COR-L47 (cell line): ENCODE results near the gene ATP11C.
"Not testable (repeated sequence)": the region's sequence is repeated elsewhere in the genome, so short reads cannot be mapped to it uniquely, and the experiment has no call there.

Experiments
- DNase-seq: peaks from one replicate; lab custom pipeline; 2025; lab: John Stamatoyannopoulos, UW

The ATP11C gene

GRCh38 chrX:139932901-139933796, at the start of gene ATP11C:
ATP11C (minus strand) TSS chrX:139933053; CDS start chrX:139932042, 1,011 bp downstream.
- no peak for DNase-seq

- no peak for DNase-seq
These were observed 41.6 kb upstream of the ATP11C start for GRCh38 chrX:139974471-139974870.

GRCh38 chrX:139972629-139973624, 40.1 kb upstream of the ATP11C start:
- DNase-seq = no peak

GRCh38 chrX:139972113-139972512, 39.3 kb upstream of the ATP11C start:
- no peak for DNase-seq

GRCh38 chrX:139971394-139971749, 38.5 kb upstream of the ATP11C start:
- no peak for DNase-seq

- no peak for DNase-seq
These were observed 36.4 kb upstream of the ATP11C start for GRCh38 chrX:139969286-139969685.

GRCh38 chrX:139967750-139968149, 34.9 kb upstream of the ATP11C start:
- no peak for DNase-seq

- DNase-seq = no peak
These were observed 34.4 kb upstream of the ATP11C start for GRCh38 chrX:139967300-139967699.

GRCh38 chrX:139966159-139966558, 33.3 kb upstream of the ATP11C start:
- not testable (repeated sequence) for DNase-seq

GRCh38 chrX:139965421-139965820, 32.6 kb upstream of the ATP11C start, which contains the start of gene CXorf66:
CXorf66 (minus strand) TSS chrX:139965521; CDS start chrX:139965496, 25 bp downstream.
- DNase-seq = no peak

GRCh38 chrX:139961091-139961490, 28.2 kb upstream of the ATP11C start:
- DNase-seq = not testable (repeated sequence)

GRCh38 chrX:139949703-139950102, 16.9 kb upstream of the ATP11C start:
- DNase-seq = no peak

GRCh38 chrX:139945075-139945474, 12.2 kb upstream of the ATP11C start:
- no peak for DNase-seq

GRCh38 chrX:139936259-139936658, 3.4 kb upstream of the ATP11C start:
- no peak for DNase-seq

- DNase-seq = no peak
These were observed 1.1 kb upstream of the ATP11C start for GRCh38 chrX:139933904-139934303.

- no peak for DNase-seq
These were observed 566 bp downstream of the ATP11C start for GRCh38 chrX:139932073-139932900.

- no peak for DNase-seq
These were observed 1.2 kb downstream of the ATP11C start for GRCh38 chrX:139931646-139932072.

GRCh38 chrX:139930916-139931645, 1.8 kb downstream of the ATP11C start:
- DNase-seq = no peak

- no peak for DNase-seq
These were observed 2.5 kb downstream of the ATP11C start for GRCh38 chrX:139930401-139930800.

- DNase-seq = no peak
These were observed 3.0 kb downstream of the ATP11C start for GRCh38 chrX:139929876-139930275.

GRCh38 chrX:139924696-139925095, 8.2 kb downstream of the ATP11C start:
- no peak for DNase-seq
